ENCODE data around the gene ABCB11. TPM values are rescaled to one million over a fixed set of nuclear protein-coding genes. Genes with fewer than 3 reads are reported as not detected.

Gene ABCB11
- total RNA-seq, 4 donors from 2014 or later: 0.29 TPM; not detected in 3

DNA sequence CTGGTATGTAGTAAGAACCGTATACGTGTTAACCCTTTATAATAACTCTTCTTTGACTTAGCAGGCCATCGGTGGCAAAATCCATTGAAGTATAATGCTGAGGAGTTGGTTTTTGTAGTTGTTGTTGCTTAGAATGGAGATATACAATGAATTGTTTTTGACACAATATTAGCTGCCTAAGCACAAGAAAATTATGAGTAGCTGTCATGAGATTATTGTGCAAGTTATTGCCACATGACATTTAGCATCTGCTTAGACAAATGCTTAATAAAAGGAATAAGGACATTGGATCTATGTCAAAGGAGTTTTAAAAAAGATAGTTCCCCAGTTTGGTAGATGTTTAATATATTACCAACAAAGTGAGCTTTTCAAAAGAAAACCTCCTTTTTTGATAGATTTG, 59.9 kb downstream of the ABCB11 start:
- no peak for DNase-seq
- H3K4me1 ChIP-seq: no peaks in the 10 kb centered on the region
- H3K36me3 ChIP-seq: no peaks in the 10 kb centered on the region
- H3K9me3 ChIP-seq: no peaks in the 10 kb centered on the region
- intact Hi-C loops (cut with DNase I; ENCODE audit: low total_unique reads): no loop called here
- H3K27me3 ChIP-seq: no peaks in the 10 kb centered on the region
- no peak overlapping the region for H3K27ac ChIP-seq
- no peak for TF ChIP-seq POLR2A (IDR thresholded peaks at IDR 0.05)
- TF ChIP-seq, protein P1, sequence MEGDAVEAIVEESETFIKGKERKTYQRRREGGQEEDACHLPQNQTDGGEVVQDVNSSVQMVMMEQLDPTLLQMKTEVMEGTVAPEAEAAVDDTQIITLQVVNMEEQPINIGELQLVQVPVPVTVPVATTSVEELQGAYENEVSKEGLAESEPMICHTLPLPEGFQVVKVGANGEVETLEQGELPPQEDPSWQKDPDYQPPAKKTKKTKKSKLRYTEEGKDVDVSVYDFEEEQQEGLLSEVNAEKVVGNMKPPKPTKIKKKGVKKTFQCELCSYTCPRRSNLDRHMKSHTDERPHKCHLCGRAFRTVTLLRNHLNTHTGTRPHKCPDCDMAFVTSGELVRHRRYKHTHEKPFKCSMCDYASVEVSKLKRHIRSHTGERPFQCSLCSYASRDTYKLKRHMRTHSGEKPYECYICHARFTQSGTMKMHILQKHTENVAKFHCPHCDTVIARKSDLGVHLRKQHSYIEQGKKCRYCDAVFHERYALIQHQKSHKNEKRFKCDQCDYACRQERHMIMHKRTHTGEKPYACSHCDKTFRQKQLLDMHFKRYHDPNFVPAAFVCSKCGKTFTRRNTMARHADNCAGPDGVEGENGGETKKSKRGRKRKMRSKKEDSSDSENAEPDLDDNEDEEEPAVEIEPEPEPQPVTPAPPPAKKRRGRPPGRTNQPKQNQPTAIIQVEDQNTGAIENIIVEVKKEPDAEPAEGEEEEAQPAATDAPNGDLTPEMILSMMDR (IDR thresholded peaks at IDR 0.05): no peak
- no peak overlapping the region for H3K4me3 ChIP-seq

DNA sequence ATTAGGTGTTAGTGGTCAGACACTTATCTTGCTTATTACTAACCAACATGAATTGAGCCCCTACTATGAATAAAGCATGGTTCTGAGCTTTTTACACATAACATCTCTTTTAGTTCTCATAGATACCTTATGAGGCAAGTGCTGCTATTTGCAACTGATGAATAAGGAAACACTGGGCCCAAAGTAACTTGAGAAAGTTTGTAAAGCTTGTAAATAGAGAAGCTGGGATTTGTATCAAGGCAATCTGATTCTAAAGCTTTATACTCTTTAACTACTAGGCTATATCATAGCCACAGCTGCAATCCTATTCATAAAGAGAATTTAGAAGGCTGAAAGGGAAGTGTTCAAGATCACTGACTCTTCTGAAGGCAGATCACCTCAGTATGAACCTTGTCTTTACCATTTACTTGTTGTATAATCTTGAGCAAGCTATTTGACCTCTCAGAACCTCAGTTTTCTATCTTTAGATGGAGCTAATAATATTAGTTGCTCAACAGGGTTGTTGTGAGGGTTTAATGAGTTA, 60.4 kb downstream of the ABCB11 start:
- no peak overlapping the region for H3K4me3 ChIP-seq
- no peak for TF ChIP-seq POLR2A (IDR thresholded peaks at IDR 0.05)
- no peaks in the 10 kb centered on the region for H3K27me3 ChIP-seq
- no peaks in the 10 kb centered on the region for H3K4me1 ChIP-seq
- DNase-seq: no peak
- H3K27ac ChIP-seq: no peak overlapping the region
- H3K36me3 ChIP-seq: no peaks in the 10 kb centered on the region
- H3K9me3 ChIP-seq: no peaks in the 10 kb centered on the region
- intact Hi-C loops (cut with DNase I; ENCODE audit: low total_unique reads): no loop called here

DNA sequence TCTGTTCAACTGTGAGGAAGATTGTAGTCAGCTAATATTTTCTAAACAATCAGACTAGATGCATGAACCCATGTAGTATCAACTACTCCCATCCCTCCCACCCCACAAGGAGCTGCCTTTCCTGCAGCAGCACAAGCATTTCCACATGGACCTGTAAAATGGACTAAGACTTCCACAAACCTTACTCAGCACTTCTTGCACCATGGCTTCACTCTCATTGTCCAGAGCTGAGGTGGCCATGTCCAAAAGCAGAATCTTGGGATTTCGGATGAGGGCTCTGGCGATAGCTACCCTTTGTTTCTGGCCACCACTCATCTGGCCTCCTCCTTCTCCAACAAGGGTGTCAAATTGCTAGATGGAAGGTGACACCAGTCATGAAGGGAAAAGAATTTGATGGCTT, 61.3 kb downstream of the ABCB11 start:
- TF ChIP-seq, protein P1 (IDR thresholded peaks at IDR 0.05): no peak
- TF ChIP-seq POLR2A (IDR thresholded peaks at IDR 0.05): no peak

GRCh38 chr2:168968342-168968741, 62.8 kb downstream of the ABCB11 start:
- H3K27me3 ChIP-seq: no peaks in the 10 kb centered on the region
- no peaks in the 10 kb centered on the region for H3K36me3 ChIP-seq
- H3K4me1 ChIP-seq: no peaks in the 10 kb centered on the region
- intact Hi-C loops (cut with DNase I; ENCODE audit: low total_unique reads): no loop called here
- no peaks in the 10 kb centered on the region for H3K9me3 ChIP-seq
- H3K4me3 ChIP-seq: no peak overlapping the region
- no peak for DNase-seq
- TF ChIP-seq POLR2A (IDR thresholded peaks at IDR 0.05): no peak
- TF ChIP-seq, protein P1 (IDR thresholded peaks at IDR 0.05): no peak
- no peak overlapping the region for H3K27ac ChIP-seq

More for the DNA sequence above, 61.3 kb downstream of the ABCB11 start:
- no peaks in the 10 kb centered on the region for H3K36me3 ChIP-seq
- no peaks in the 10 kb centered on the region for H3K4me1 ChIP-seq
- intact Hi-C loops (cut with DNase I; ENCODE audit: low total_unique reads): no loop called here
- H3K4me3 ChIP-seq: no peak overlapping the region
- no peaks in the 10 kb centered on the region for H3K9me3 ChIP-seq
- H3K27ac ChIP-seq: no peak overlapping the region
- H3K27me3 ChIP-seq: no peaks in the 10 kb centered on the region
- no peak for DNase-seq

DNA sequence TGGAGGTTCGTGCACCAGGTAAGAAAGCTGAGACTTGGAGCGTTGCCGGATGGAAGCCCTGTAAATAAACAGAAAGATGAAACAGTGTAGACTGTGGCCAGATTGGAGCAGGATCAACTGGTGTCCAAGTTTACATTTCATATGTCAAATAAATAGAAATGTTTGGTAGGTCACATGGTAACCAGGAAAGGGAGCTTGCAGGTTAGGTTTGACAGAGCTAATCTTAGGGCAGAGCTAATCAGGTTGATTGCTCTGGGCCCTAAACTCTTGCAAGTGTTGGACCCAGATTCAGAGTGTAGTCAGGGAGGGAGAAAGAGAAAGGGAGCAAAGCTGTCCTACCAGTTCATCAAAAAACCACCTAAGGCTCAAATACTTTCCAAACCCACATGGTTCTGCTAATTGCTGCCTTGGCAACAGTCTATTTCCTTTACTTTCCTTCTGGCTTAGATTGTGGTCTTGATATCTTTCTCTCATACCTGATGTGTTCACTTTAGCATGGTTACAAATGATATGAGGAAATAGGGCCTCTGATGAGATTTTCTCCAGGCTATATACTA, 66.8 kb downstream of the ABCB11 start:
- Histone ChIP-seq H3K4me3 (no peak overlapping the region), H3K36me3 (no peaks in the 10 kb centered on the region), H3K27me3 (no peaks in the 10 kb centered on the region), H3K4me1 (no peaks in the 10 kb centered on the region), H3K9me3 (no peaks in the 10 kb centered on the region), H3K27ac (no peak overlapping the region)
- no peak for DNase-seq
- TF ChIP-seq, protein P1 (IDR thresholded peaks at IDR 0.05): no peak
- TF ChIP-seq POLR2A (IDR thresholded peaks at IDR 0.05): no peak
- intact Hi-C loops (cut with DNase I; ENCODE audit: low total_unique reads): no loop called here

All from uterus (tissue), 4 donors.